Measurements from ENCODE around the gene UVSSA. TPM values are rescaled to one million over a fixed set of nuclear protein-coding genes. Genes with fewer than 3 reads are reported as not detected.

Gene UVSSA
- total RNA-seq, 2 experiments from 2014 or later = 18.6 to 20.2 TPM

DNA sequence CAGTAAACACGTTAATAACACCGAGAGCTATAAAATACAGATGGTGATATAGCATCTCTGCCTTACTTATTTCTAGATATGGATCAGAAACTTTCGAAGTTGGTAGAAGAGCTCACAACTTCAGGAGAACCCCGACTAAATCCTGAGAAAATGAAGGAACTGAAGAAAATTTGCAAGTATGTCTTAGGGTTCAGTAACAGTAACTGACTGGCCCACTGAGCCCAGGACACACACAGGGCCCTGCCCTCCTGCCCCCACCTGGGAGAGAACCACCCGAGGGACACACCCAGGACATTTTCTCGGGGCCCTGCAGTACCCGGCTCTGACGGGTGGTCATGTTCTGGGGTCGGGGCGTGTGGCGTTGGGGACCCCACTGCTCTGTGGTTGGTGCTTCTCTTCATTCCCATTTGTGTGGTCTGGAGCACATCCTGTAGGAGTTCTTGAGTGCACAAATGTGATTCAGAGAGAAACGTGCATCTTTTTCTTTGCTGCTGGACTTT lies 1.1 kb downstream of the UVSSA start:
- Mint-ChIP-seq H3K9me3 (no peaks in the 10 kb centered on the region), H3K4me3 (peak overlapping the region; percentile 84), H3K4me1 (ENCODE audit: low read depth) (peaks cover 40% of the 10 kb centered on the region), H3K36me3 (ENCODE audit: low read depth) (no peaks in the 10 kb centered on the region), H3K27me3 (no peaks in the 10 kb centered on the region), H3K27ac (peak overlapping the region; percentile 90)
- ChIA-PET CTCF (interaction anchor here (0.8 to 1.7 kb wide), 5 partner anchors 8 to 217 kb away, joined by 3 to 7 read pairs (median 5); no protein-coding TSS in a partner anchor), POLR2A (interaction anchor here (0.7 to 3.1 kb wide), 4 partner anchors 58 to 179 kb away, joined by 3 to 23 read pairs (median 4); partner anchors contain the start of genes CTBP1 and MAEA)
- ATAC-seq (no peak), DNase-seq (no peak)
- TF ChIP-seq, protein P1, sequence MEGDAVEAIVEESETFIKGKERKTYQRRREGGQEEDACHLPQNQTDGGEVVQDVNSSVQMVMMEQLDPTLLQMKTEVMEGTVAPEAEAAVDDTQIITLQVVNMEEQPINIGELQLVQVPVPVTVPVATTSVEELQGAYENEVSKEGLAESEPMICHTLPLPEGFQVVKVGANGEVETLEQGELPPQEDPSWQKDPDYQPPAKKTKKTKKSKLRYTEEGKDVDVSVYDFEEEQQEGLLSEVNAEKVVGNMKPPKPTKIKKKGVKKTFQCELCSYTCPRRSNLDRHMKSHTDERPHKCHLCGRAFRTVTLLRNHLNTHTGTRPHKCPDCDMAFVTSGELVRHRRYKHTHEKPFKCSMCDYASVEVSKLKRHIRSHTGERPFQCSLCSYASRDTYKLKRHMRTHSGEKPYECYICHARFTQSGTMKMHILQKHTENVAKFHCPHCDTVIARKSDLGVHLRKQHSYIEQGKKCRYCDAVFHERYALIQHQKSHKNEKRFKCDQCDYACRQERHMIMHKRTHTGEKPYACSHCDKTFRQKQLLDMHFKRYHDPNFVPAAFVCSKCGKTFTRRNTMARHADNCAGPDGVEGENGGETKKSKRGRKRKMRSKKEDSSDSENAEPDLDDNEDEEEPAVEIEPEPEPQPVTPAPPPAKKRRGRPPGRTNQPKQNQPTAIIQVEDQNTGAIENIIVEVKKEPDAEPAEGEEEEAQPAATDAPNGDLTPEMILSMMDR (IDR thresholded peaks at IDR 0.05) = no peak
- intact Hi-C loops (cut with micrococcal nuclease) = no loop called here

GRCh38 chr4:1348746-1349145 lies 1.7 kb downstream of the UVSSA start:
- ATAC-seq (no peak), DNase-seq (no peak)
- intact Hi-C loops (cut with micrococcal nuclease) = no loop called here
- H3K4me1 Mint-ChIP-seq (ENCODE audit: low read depth) = peaks cover 40% of the 10 kb centered on the region
- TF ChIP-seq, protein P1 (IDR thresholded peaks at IDR 0.05) = no peak
- H3K36me3 Mint-ChIP-seq (ENCODE audit: low read depth) = no peaks in the 10 kb centered on the region
- H3K27ac Mint-ChIP-seq = peak overlapping the region; percentile 32
- peak overlapping the region; percentile 84 for H3K4me3 Mint-ChIP-seq
- ChIA-PET POLR2A (no interaction called here), CTCF (interaction anchor here (1.5 kb wide), 1 partner anchor 82 kb away, joined by 7 read pairs; no protein-coding TSS in a partner anchor)
- no peaks in the 10 kb centered on the region for H3K27me3 Mint-ChIP-seq
- no peaks in the 10 kb centered on the region for H3K9me3 Mint-ChIP-seq

- intact Hi-C loops (cut with micrococcal nuclease) = loop anchor here (10.0 kb wide), 1 partner anchor 215 kb away; no protein-coding TSS in a partner anchor
- Mint-ChIP-seq H3K27ac (peak overlapping the region; percentile 32), H3K4me1 (ENCODE audit: low read depth) (peaks cover 39% of the 10 kb centered on the region), H3K9me3 (no peaks in the 10 kb centered on the region), H3K36me3 (ENCODE audit: low read depth) (no peaks in the 10 kb centered on the region), H3K27me3 (no peaks in the 10 kb centered on the region), H3K4me3 (no peak overlapping the region)
- ATAC-seq = no peak
- POLR2A ChIA-PET = no interaction called here
- TF ChIP-seq, protein P1 (IDR thresholded peaks at IDR 0.05) = no peak
- DNase-seq = no peak
- CTCF ChIA-PET = interaction anchor here (1.4 kb wide), 1 partner anchor 50 kb away, joined by 3 read pairs; no protein-coding TSS in a partner anchor
Observed at GRCh38 chr4:1349359-1350168, 2.6 kb downstream of the UVSSA start.

- Mint-ChIP-seq H3K4me1 (ENCODE audit: low read depth) (peaks cover 35% of the 10 kb centered on the region), H3K4me3 (no peak overlapping the region), H3K36me3 (ENCODE audit: low read depth) (no peaks in the 10 kb centered on the region), H3K27me3 (no peaks in the 10 kb centered on the region), H3K9me3 (no peaks in the 10 kb centered on the region), H3K27ac (peak overlapping the region; percentile 31)
- ATAC-seq (no peak), DNase-seq (no peak)
- intact Hi-C loops (cut with micrococcal nuclease) = loop anchor here (10.0 kb wide), 1 partner anchor 215 kb away; no protein-coding TSS in a partner anchor
- CTCF ChIA-PET = interaction anchor here (1.0 to 1.4 kb wide), 3 partner anchors 19 to 222 kb away, joined by 3 read pairs; no protein-coding TSS in a partner anchor
- POLR2A ChIA-PET = no interaction called here
- TF ChIP-seq, protein P1 (IDR thresholded peaks at IDR 0.05) = no peak
Observed at GRCh38 chr4:1350169-1350520, 3.1 kb downstream of the UVSSA start.

All from activated CD8-positive, alpha-beta T cell treated with anti-CD3 and anti-CD28 coated beads for 36 hours (primary cell).